SK-N-SH (cell line): ENCODE measurements around the gene LRRC8D.

Experiments
- CHD2 ChIP-seq: fragments of 150-350 bp; IDR thresholded peaks from 2 replicates; pipeline ENCODE4 v1.6.1; 2018; ENCODE audit warnings: low read length; ENCODE audit not compliant: partially characterized antibody
- FOSL2 ChIP-seq: IDR thresholded peaks from 2 replicates; pipeline ENCODE4 v1.4.0; 2012; ENCODE audit warnings: low read depth, mild to moderate bottlenecking, moderate library complexity, borderline replicate concordance
- GABPA ChIP-seq: IDR thresholded peaks from 2 replicates; pipeline ENCODE4 v1.4.0; 2012; ENCODE audit warnings: low read depth, mild to moderate bottlenecking
- MXI1 ChIP-seq: IDR thresholded peaks from 2 replicates; pipeline ENCODE4 v1.6.1; 2012; ENCODE audit warnings: mild to moderate bottlenecking, low read depth, low read length, improper control_type of control experiment
- POLR2AphosphoS5 ChIP-seq: IDR thresholded peaks from 2 replicates; pipeline ENCODE4 v1.6.1; 2012; ENCODE audit warnings: low read depth, low read length
- RAD21 ChIP-seq: IDR thresholded peaks from 2 replicates; pipeline ENCODE4 v1.6.1; 2012; ENCODE audit warnings: mild to moderate bottlenecking, low read length
- SIN3A ChIP-seq: IDR thresholded peaks from 2 replicates; pipeline ENCODE4 v1.6.1; 2012; ENCODE audit warnings: low read depth, mild to moderate bottlenecking, low read length, moderate library complexity, borderline replicate concordance
- YY1 ChIP-seq: IDR thresholded peaks from 2 replicates; pipeline ENCODE4 v1.4.0; 2012; ENCODE audit warnings: low read depth, mild to moderate bottlenecking
- ZBTB33 ChIP-seq: IDR thresholded peaks from 2 replicates; pipeline ENCODE4 v1.4.0; 2012; ENCODE audit warnings: low read depth, borderline replicate concordance
- TF ChIP-seq, protein P1 (sequence below): fragments of 150-350 bp; IDR thresholded peaks from 2 replicates; pipeline ENCODE4 v1.6.1; 2017; ENCODE audit warnings: antibody characterized with exemption, low read length, low read depth, borderline replicate concordance
- TF ChIP-seq, protein P2 (sequence below): fragments of 200-600 bp; sonication (generic); IDR thresholded peaks from 2 replicates; pipeline ENCODE4 v1.6.1; 2017; ENCODE audit warnings: antibody characterized with exemption, mild to moderate bottlenecking, moderate library complexity
- TF ChIP-seq, protein P3 (sequence below): fragments of 150-350 bp; IDR thresholded peaks from 2 replicates; pipeline ENCODE4 v1.6.1; 2016; ENCODE audit warnings: mild to moderate bottlenecking, low read depth, low read length

DNA sequence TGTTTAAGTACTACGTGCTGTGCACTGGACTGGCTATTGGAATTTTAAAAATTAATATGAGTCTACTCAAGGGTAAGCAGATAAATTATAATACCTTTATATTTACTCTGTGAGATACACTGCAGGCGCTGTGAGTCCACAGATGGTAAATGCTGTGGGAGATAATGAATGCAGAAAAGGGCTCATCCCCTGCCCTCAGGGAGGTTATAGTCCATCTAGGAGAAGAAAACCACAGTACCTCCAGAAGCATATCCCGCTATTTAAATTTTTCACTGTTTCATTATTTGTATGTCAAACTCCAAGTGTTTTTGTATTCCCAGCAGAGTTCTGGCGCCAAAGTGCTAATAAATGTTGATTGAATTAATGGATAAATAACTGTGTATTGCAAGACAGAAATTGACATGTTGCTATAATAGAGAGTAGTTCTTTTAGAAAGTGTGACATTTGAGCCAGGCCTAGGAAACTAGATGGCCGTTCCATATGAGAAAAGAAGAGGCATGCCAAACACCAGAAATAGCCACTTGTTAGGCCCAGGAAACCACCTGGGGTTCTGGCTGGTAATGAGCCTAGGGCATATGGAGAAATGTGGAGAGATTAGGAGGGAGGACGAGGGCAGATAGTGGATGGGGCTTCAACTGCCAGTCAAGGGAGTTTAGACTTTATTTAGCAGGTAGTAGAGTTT is 61.7 kb downstream of the LRRC8D start:
- TF ChIP-seq, protein P1, sequence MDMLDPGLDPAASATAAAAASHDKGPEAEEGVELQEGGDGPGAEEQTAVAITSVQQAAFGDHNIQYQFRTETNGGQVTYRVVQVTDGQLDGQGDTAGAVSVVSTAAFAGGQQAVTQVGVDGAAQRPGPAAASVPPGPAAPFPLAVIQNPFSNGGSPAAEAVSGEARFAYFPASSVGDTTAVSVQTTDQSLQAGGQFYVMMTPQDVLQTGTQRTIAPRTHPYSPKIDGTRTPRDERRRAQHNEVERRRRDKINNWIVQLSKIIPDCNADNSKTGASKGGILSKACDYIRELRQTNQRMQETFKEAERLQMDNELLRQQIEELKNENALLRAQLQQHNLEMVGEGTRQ: no peak
- TF ChIP-seq, protein P2, sequence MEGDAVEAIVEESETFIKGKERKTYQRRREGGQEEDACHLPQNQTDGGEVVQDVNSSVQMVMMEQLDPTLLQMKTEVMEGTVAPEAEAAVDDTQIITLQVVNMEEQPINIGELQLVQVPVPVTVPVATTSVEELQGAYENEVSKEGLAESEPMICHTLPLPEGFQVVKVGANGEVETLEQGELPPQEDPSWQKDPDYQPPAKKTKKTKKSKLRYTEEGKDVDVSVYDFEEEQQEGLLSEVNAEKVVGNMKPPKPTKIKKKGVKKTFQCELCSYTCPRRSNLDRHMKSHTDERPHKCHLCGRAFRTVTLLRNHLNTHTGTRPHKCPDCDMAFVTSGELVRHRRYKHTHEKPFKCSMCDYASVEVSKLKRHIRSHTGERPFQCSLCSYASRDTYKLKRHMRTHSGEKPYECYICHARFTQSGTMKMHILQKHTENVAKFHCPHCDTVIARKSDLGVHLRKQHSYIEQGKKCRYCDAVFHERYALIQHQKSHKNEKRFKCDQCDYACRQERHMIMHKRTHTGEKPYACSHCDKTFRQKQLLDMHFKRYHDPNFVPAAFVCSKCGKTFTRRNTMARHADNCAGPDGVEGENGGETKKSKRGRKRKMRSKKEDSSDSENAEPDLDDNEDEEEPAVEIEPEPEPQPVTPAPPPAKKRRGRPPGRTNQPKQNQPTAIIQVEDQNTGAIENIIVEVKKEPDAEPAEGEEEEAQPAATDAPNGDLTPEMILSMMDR: no peak
- TF ChIP-seq MXI1 (no peak), POLR2AphosphoS5 (no peak), GABPA (no peak), CHD2 (no peak), ZBTB33 (no peak), YY1 (no peak), RAD21 (no peak), FOSL2 (no peak), SIN3A (no peak)
- TF ChIP-seq, protein P3, sequence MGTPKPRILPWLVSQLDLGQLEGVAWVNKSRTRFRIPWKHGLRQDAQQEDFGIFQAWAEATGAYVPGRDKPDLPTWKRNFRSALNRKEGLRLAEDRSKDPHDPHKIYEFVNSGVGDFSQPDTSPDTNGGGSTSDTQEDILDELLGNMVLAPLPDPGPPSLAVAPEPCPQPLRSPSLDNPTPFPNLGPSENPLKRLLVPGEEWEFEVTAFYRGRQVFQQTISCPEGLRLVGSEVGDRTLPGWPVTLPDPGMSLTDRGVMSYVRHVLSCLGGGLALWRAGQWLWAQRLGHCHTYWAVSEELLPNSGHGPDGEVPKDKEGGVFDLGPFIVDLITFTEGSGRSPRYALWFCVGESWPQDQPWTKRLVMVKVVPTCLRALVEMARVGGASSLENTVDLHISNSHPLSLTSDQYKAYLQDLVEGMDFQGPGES: no peak
